Fibroblast of lung (primary cell): Measurements from ENCODE around the gene RADIL.

ENCODE experiments used
- EZH2 ChIP-seq: IDR thresholded peaks from 2 replicates; pipeline ENCODE4 v1.5.1; 2012; ENCODE audit warnings: low read length, control low read depth, mild to moderate bottlenecking; ENCODE audit errors: missing control alignments
- TF ChIP-seq, protein P1 (sequence below), 2 donors: IDR thresholded peaks in 1 of 2; conservative IDR thresholded peaks in 1 of 2; 1 replicate in 1 of 2; 2 replicates in 1 of 2; pipeline ENCODE4 v1.5.1; 2011 to 2012; ENCODE audit warnings: low read length in 2 of 2, control low read depth in 1 of 2, inconsistent platforms in 1 of 2, low read depth in 1 of 2, mild to moderate bottlenecking in 1 of 2

DNA sequence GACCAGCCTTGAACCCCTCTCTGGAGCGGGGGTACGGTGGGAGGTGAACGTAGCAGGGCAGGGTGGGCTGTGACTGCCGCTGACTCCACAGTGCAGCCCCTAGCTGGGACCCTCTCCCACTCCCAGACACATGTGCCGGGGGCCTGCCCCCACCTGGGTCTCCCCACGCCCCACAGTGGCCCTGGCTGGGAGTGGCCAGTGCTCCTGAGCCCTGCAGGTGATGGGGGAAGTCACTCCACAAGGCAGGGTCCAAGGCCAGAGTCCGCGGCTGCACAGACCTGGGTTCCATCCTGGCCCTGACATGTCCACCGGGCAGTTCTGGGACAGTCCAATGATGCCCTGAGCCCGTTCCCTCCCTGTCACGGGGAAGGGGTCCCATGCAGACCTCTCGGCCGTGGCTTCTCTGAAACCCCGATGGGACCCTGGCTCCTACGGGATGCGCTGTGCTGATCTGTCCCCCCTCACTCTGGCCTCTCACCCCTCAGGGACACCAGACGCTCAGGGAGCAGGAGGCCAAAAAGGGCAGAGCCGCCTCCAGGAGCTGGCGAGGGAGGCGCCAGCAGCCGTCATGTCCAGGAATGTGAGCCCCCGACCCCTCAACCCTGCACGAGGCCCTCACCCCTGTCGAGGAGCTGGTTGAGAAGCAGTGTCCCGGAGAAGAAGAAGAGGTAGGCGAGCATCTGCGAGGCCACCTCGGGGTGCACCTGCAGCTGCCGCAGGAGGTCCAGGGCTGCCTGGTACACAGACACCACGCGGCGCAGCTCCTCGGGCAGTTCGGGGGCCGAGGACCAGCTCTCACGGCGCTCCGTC is 67.7 kb downstream of the RADIL start:
- TF ChIP-seq, protein P1, sequence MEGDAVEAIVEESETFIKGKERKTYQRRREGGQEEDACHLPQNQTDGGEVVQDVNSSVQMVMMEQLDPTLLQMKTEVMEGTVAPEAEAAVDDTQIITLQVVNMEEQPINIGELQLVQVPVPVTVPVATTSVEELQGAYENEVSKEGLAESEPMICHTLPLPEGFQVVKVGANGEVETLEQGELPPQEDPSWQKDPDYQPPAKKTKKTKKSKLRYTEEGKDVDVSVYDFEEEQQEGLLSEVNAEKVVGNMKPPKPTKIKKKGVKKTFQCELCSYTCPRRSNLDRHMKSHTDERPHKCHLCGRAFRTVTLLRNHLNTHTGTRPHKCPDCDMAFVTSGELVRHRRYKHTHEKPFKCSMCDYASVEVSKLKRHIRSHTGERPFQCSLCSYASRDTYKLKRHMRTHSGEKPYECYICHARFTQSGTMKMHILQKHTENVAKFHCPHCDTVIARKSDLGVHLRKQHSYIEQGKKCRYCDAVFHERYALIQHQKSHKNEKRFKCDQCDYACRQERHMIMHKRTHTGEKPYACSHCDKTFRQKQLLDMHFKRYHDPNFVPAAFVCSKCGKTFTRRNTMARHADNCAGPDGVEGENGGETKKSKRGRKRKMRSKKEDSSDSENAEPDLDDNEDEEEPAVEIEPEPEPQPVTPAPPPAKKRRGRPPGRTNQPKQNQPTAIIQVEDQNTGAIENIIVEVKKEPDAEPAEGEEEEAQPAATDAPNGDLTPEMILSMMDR (conservative IDR thresholded peaks at IDR 0.05 in 1 of 2, IDR thresholded peaks at IDR 0.05 in 1 of 2; ENCODE audit: low read depth in 1 of 2, low read length in 2 of 2): no peak
- no peak for TF ChIP-seq EZH2
